Astrocyte of the spinal cord (primary cell): ENCODE measurements around the gene CNN1.

Source experiments
- DNase-seq: peaks from one replicate; pipeline ENCODE4 v3.0.0; 2011; ENCODE audit warnings: low read depth, low spot score
- H3K4me3 ChIP-seq: 2 replicates; pipeline ENCODE4 v1.5.1; 2011; ENCODE audit warnings: low read depth, mild to moderate bottlenecking, low read length, moderate library complexity
- CTCF ChIP-seq: IDR thresholded peaks from 2 replicates; pipeline ENCODE4 v1.5.1; 2012; ENCODE audit warnings: low read depth, mild to moderate bottlenecking, low read length, inconsistent platforms
- in situ Hi-C: cut with HindIII; loops from 2 replicates; pipeline ENCODE4 v1.10.0; 2017; ENCODE audit warnings: low sequenced_read_pairs

Gene CNN1

GRCh38 chr19:11554160-11554559 lies 15.5 kb downstream of the CNN1 start:
- TF ChIP-seq CTCF: no peak
- in situ Hi-C loops: no loop called here

GRCh38 chr19:11555246-11555645 lies 16.6 kb downstream of the CNN1 start:
- no peak overlapping the region for H3K4me3 ChIP-seq
- no peak for TF ChIP-seq CTCF
- DNase-seq: no peak
- in situ Hi-C loops: no loop called here

More at GRCh38 chr19:11554160-11554559, 15.5 kb downstream of the CNN1 start:
- no peak overlapping the region for H3K4me3 ChIP-seq
- no peak for DNase-seq

GRCh38 chr19:11556634-11557420 lies 18.2 kb downstream of the CNN1 start:
- DNase-seq: no peak
- in situ Hi-C loops: no loop called here
- no peak for TF ChIP-seq CTCF
- no peak overlapping the region for H3K4me3 ChIP-seq

- DNase-seq: peak; percentile 98
- TF ChIP-seq CTCF: peak; percentile 45
- in situ Hi-C loops: no loop called here
- H3K4me3 ChIP-seq: peak within 1 kb of the TSS; percentile 89
Measured at GRCh38 chr19:11558881-11559828, 20.5 kb downstream of the CNN1 start, which contains the start of gene ELOF1. Gene ELOF1, minus strand, starts transcription at chr19:11559230. Its CDS starts 4,883 bp downstream, at chr19:11554347.

- no peak overlapping the region for H3K4me3 ChIP-seq
Measured at GRCh38 chr19:11560404-11561051, 21.9 kb downstream of the CNN1 start.

More at GRCh38 chr19:11560404-11561051, 21.9 kb downstream of the CNN1 start:
- DNase-seq: peak; percentile 66
- peak; percentile 62 for TF ChIP-seq CTCF
- in situ Hi-C loops: no loop called here
